Activated B cell treated with CpG ODN at 0.5 μM for 24 hours (primary cell): ENCODE measurements around the gene MYO1F. TPM values are rescaled to one million over a fixed set of nuclear protein-coding genes. Genes with fewer than 3 reads are reported as not detected.

ENCODE experiments used
- ATAC-seq: fragments of 200-7000 bp; cut with Tn5 transposase; one replicate; pipeline ENCODE4 v1.10.0; 2021; ENCODE audit warnings: low read depth, mild to moderate bottlenecking, moderate library complexity
- CTCF ChIA-PET: fragments of 350-600 bp; sonication (Branson Sonifier 250); formaldehyde crosslinking; loops from one replicate; lab custom pipeline; 2021; ENCODE audit warnings: antibody characterized with exemption; lab: Charles Lee
- POLR2A ChIA-PET: fragments of 350-600 bp; sonication (Branson Sonifier 250); formaldehyde crosslinking; loops from one replicate; lab custom pipeline; 2021; ENCODE audit warnings: antibody characterized with exemption; lab: Charles Lee
- DNase-seq: peaks from one replicate; pipeline ENCODE4 v3.0.0; 2022
- H3K27ac Mint-ChIP-seq: one replicate; pipeline ENCODE4 v1.8.0; 2020; ENCODE audit warnings: mixed read lengths
- H3K27me3 Mint-ChIP-seq: one replicate; pipeline ENCODE4 v1.8.0; 2021; ENCODE audit warnings: mixed read lengths
- H3K36me3 Mint-ChIP-seq: one replicate; pipeline ENCODE4 v1.8.0; 2021; ENCODE audit warnings: low read depth, mixed read lengths
- H3K4me1 Mint-ChIP-seq: one replicate; pipeline ENCODE4 v1.8.0; 2021; ENCODE audit warnings: mixed read lengths
- H3K4me3 Mint-ChIP-seq: one replicate; pipeline ENCODE4 v1.8.0; 2020; ENCODE audit warnings: mild to moderate bottlenecking, mixed read lengths
- H3K9me3 Mint-ChIP-seq: one replicate; pipeline ENCODE4 v1.8.0; 2020; ENCODE audit warnings: mixed read lengths
- CTCF ChIP-seq: fragments of 200-600 bp; IDR thresholded peaks from one replicate; pipeline ENCODE4 v1.8.0; 2022; ENCODE audit warnings: antibody characterized with exemption, mild to moderate bottlenecking
- intact Hi-C: fragments of 100-400 bp; cut with micrococcal nuclease; formaldehyde crosslinking; loops from one replicate; pipeline ENCODE4 v1.15.1; 2024
- total RNA-seq: library from RNA; stranded (reverse); gene quantifications from 2 replicates; pipeline ENCODE4 v1.2.3, GENCODE V29; 2022

Gene MYO1F
- total RNA-seq, 1 donor from 2014 or later, result 63.8 TPM

DNA sequence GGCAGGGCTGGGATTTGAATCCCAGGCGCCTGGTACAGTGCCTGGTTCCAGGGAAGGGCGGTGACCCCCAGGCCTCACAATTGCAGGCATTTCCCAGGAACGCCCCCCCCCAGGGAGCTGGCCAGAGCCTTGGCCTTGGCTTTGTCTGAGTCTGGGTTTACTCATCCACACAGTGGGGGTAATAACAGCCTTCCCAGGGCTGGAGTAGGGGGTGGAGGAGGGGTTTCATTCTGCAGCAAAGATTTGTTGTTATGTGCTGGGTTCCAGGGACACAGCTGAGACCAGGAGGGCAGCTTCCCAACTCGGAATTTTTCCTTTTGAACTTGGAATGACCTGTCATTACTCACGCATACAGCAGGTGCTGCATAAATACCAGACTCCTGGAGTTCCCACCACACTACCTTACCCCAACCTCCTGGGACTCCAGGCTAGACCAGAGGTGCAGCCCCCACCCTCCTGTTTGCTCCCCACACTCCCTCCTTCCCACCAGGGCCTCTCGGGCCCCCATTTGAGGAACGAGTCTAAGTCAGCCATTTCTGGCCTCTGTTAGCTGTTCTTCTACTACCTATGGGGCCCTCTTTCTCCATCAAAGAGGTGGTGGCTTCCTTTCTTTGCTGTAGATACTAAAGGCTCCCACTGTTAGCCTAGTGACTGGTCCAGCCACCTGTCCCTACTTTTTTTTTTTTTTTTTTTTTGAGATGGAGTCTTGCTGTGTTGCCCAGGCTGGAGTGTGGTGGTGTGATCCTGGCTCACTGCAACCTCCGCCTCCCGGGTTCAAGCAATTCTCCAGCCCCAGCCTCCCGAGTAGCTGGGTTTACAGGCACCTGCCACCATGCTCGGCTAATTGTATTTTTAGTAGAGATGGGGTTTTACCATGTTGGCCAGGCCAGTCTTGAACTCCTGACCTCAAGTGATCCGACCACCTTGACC lies 34.9 kb upstream of the MYO1F start:
- H3K4me1 Mint-ChIP-seq, result peaks cover 17% of the 10 kb centered on the region
- CTCF ChIA-PET, result no interaction called here
- POLR2A ChIA-PET, result no interaction called here
- H3K27me3 Mint-ChIP-seq, result peaks cover 31% of the 10 kb centered on the region
- intact Hi-C loops, result no loop called here
- DNase-seq, result no peak
- no peak overlapping the region for H3K4me3 Mint-ChIP-seq
- no peak overlapping the region for H3K27ac Mint-ChIP-seq
- H3K9me3 Mint-ChIP-seq, result no peaks in the 10 kb centered on the region
- TF ChIP-seq CTCF, result no peak
- no peaks in the 10 kb centered on the region for H3K36me3 Mint-ChIP-seq
- ATAC-seq, result no peak

DNA sequence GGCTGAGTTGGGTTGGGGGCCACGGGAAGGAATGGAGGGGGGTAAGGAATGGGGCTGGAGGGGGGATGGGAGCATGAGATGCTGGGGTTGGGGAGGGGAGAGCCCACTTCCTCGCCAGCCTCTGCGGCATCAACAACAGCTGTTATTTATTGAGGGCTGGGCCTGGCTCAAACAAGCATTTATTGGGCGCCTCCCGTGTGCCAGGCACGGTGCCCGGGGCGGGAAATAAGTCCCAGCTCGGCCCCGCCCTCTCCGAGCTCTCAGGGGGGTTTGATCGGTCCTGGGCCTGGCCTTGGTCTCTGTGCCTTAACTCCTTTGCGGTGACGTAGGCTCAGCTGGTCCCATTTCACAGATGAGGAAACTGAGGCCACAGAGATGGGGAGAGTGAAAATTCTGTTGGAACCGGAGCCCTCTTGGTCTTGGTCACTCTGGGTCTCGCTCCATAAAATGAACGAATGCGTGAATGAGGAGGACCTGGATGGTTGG lies 34.2 kb upstream of the MYO1F start:
- peaks cover 17% of the 10 kb centered on the region for H3K4me1 Mint-ChIP-seq
- H3K27me3 Mint-ChIP-seq, result peaks cover 36% of the 10 kb centered on the region
- H3K27ac Mint-ChIP-seq, result no peak overlapping the region
- no peaks in the 10 kb centered on the region for H3K36me3 Mint-ChIP-seq
- ChIA-PET CTCF (no interaction called here), POLR2A (no interaction called here)
- no peak for DNase-seq
- H3K9me3 Mint-ChIP-seq, result no peaks in the 10 kb centered on the region
- no peak overlapping the region for H3K4me3 Mint-ChIP-seq
- intact Hi-C loops, result no loop called here
- ATAC-seq, result no peak
- no peak for TF ChIP-seq CTCF

GRCh38 chr19:8610936-8611300 lies 33.7 kb upstream of the MYO1F start:
- Mint-ChIP-seq H3K4me3 (no peak overlapping the region), H3K36me3 (no peaks in the 10 kb centered on the region), H3K27me3 (peaks cover 35% of the 10 kb centered on the region), H3K9me3 (no peaks in the 10 kb centered on the region), H3K27ac (no peak overlapping the region), H3K4me1 (peaks cover 17% of the 10 kb centered on the region)
- intact Hi-C loops, result no loop called here
- TF ChIP-seq CTCF, result no peak
- no peak for ATAC-seq
- ChIA-PET CTCF (no interaction called here), POLR2A (no interaction called here)
- no peak for DNase-seq

DNA sequence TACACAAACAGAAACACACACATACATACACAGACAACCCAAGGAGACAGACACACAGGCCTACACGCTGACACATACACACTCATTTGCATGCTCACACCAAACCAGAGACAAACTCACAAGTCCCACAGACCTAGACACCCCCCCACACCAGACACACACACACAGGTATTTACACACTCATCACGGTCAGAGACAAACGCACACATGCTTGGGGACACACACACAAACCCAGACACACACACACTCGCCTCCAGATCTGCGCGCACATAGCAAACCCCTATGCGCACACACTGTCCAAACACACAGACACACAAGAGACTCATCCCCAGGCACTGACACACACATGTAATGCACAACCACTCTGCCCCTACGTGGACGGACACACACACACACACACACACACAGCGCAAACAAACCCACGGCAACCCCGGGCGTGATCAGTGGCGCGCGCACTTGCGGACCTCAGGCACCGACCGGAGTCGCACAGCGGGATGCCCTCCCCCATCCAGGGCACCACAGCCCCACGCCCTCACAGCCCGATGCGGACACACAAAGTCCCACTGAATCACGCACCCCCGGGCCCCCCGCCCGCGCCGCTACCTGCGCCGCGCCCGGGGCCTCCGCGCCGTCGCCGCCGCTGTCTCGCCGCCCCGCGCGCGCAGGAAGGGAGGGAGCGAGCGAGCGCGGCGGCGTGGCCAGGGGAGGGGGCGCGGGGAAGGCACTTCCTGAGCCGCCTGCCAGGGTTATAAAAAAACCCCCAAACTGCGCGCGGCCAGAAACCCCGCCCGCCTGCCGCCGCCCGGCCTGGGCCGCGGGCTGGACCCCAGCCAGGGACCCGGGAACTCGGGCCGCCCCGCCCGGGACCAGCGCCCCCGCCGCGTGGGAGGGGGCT lies 33.0 kb upstream of the MYO1F start, which contains the start of gene ADAMTS10:
Gene ADAMTS10, minus strand, starts transcription at position 675 of the 895 bp plus-strand sequence. CDS start 5,005 bp downstream, outside the sequence.
- ChIA-PET POLR2A (no interaction called here), CTCF (no interaction called here)
- H3K36me3 Mint-ChIP-seq, result no peaks in the 10 kb centered on the region
- ATAC-seq (peak; percentile 37), DNase-seq (peak; percentile 18)
- TF ChIP-seq CTCF, result no peak
- peaks cover 15% of the 10 kb centered on the region for H3K4me1 Mint-ChIP-seq
- peaks cover 33% of the 10 kb centered on the region for H3K27me3 Mint-ChIP-seq
- intact Hi-C loops, result no loop called here
- peak within 1 kb of the TSS; percentile 61 for H3K4me3 Mint-ChIP-seq
- H3K9me3 Mint-ChIP-seq, result no peaks in the 10 kb centered on the region
- no peak within 1 kb of the TSS for H3K27ac Mint-ChIP-seq
